GM12878 (cell line): ENCODE data around the gene SLC19A1. TPM values are rescaled to one million over a fixed set of nuclear protein-coding genes. Genes with fewer than 3 reads are reported as not detected.
"Not testable (repeated sequence)": the region's sequence is repeated elsewhere in the genome, so short reads cannot be mapped to it uniquely, and the experiment has no call there.

Experiments used
- ATAC-seq: fragments of 200-7000 bp; cut with Tn5 transposase; 3 replicates; pipeline ENCODE4 v1.9.1; 2020; ENCODE audit warnings: mild to moderate bottlenecking, moderate library complexity
- BruUV-seq: library from RNA; stranded (reverse); fragments of 400-500 nt; replicated peaks from 2 replicates; lab custom pipeline; 2021; lab: Mats Ljungman, UMichigan
- CTCF ChIA-PET: fragments of 300-600 bp; sonication (Branson Sonifier 250); formaldehyde crosslinking; extraction: SDS; loops from one replicate; lab custom pipeline; 2021; ENCODE audit warnings: inconsistent platforms; lab: Yijun Ruan, JAX
- POLR2A ChIA-PET: fragments of 350-600 bp; formaldehyde crosslinking; extraction: SDS; loops from one replicate; lab custom pipeline; 2021; ENCODE audit warnings: inconsistent platforms; lab: Charles Lee
- RAD21 ChIA-PET: fragments of 300-600 bp; sonication (Branson Sonifier 250); formaldehyde crosslinking; loops from one replicate; lab custom pipeline; 2023; ENCODE audit warnings: antibody characterized with exemption; ENCODE audit not compliant: unreplicated experiment; lab: Charles Lee
- SMC1A ChIA-PET: fragments of 300-600 bp; sonication (Branson Sonifier 250); formaldehyde crosslinking; loops from one replicate; lab custom pipeline; 2023; ENCODE audit not compliant: unreplicated experiment, uncharacterized antibody; lab: Charles Lee
- DNase-seq: peaks from one replicate; pipeline ENCODE4 v3.0.0-alpha.2; 2011; ENCODE audit warnings: low read depth, low spot score
- FAIRE-seq: peaks from 3 replicates; lab custom pipeline; 2011; peaks lifted over from hg19 to GRCh38; lab: Jason Lieb, UNC
- H2AFZ ChIP-seq: 2 replicates; pipeline ENCODE4 v1.6.0; 2011; ENCODE audit warnings: low read depth, low read length, control low read depth; ENCODE audit not compliant: control insufficient read depth
- H3K27ac ChIP-seq: 2 replicates; pipeline ENCODE4 v1.5.1; 2011; ENCODE audit warnings: control low read depth; ENCODE audit not compliant: control insufficient read depth, insufficient read depth
- H3K27me3 ChIP-seq, 2 experiments: replicated peaks in 1 of 2; 2 replicates each; pipeline versions ENCODE4 v1.6.0 to v1.6.1; 2011; ENCODE audit warnings: low read length in 1 of 2; ENCODE audit not compliant: control insufficient read depth in 2 of 2, insufficient read depth in 2 of 2
- H3K36me3 ChIP-seq, 2 experiments: 2 replicates each; pipeline ENCODE4 v1.5.1; 2011; ENCODE audit warnings: low read length in 1 of 2; ENCODE audit not compliant: control insufficient read depth in 2 of 2, insufficient read depth in 2 of 2
- H3K4me1 ChIP-seq: 2 replicates; pipeline ENCODE4 v1.6.1; 2011; ENCODE audit warnings: mild to moderate bottlenecking, low read length, moderate library complexity, mixed read lengths; ENCODE audit not compliant: control insufficient read depth, insufficient read depth
- H3K4me2 ChIP-seq: 2 replicates; pipeline ENCODE4 v1.6.0; 2011; ENCODE audit warnings: control low read depth; ENCODE audit not compliant: control insufficient read depth, insufficient read depth
- H3K4me3 ChIP-seq: fragments of 200-600 bp; sonication (generic); 2 replicates; pipeline ENCODE4 v1.5.1; 2016
- H3K79me2 ChIP-seq: 2 replicates; pipeline ENCODE4 v1.6.0; 2011; ENCODE audit warnings: low read length; ENCODE audit not compliant: control insufficient read depth, insufficient read depth
- H3K9ac ChIP-seq: 2 replicates; pipeline ENCODE4 v1.8.0; 2011; ENCODE audit warnings: low read length, control low read depth, mixed read lengths; ENCODE audit not compliant: control insufficient read depth, insufficient read depth
- H3K9me3 ChIP-seq: replicated peaks from 3 replicates; pipeline ENCODE4 v1.5.1; 2011; ENCODE audit warnings: mild to moderate bottlenecking, low read length; ENCODE audit not compliant: control insufficient read depth, insufficient read depth
- H4K20me1 ChIP-seq: 2 replicates; pipeline ENCODE4 v1.6.0; 2011; ENCODE audit not compliant: control insufficient read depth, insufficient read depth
- LARP7 ChIP-seq: fragments of 450-650 bp; IDR thresholded peaks from 2 replicates; pipeline ENCODE4 v1.6.1; 2017; ENCODE audit warnings: mild to moderate bottlenecking
- NR2C1 ChIP-seq: fragments of 450-650 bp; IDR thresholded peaks from 2 replicates; pipeline ENCODE4 v1.6.1; 2017; ENCODE audit warnings: antibody characterized with exemption, mild to moderate bottlenecking, moderate library complexity
- RB1 ChIP-seq: fragments of 450-650 bp; formaldehyde crosslinking; IDR thresholded peaks from 2 replicates; pipeline ENCODE4 v1.6.1; 2017; ENCODE audit warnings: mild to moderate bottlenecking, borderline replicate concordance
- SMARCA5 ChIP-seq: fragments of 450-650 bp; IDR thresholded peaks from 2 replicates; pipeline ENCODE4 v1.6.1; 2017; ENCODE audit warnings: mild to moderate bottlenecking
- TCF3 ChIP-seq: IDR thresholded peaks from 2 replicates; pipeline ENCODE4 v1.6.1; 2012; ENCODE audit warnings: low read depth, mild to moderate bottlenecking, low read length, borderline replicate concordance; ENCODE audit not compliant: insufficient read depth
- WGBS: methylation state at CpG from one replicate; pipeline ENCODE4 v1.1.6; 2016; ENCODE audit warnings: low lambda C conversion rate; ENCODE audit not compliant: insufficient replicate concordance, insufficient coverage; ENCODE audit errors: missing lambda C conversion rate; 5-methylcytosine and 5-hydroxymethylcytosine counted together
- in situ Hi-C: fragments of 300-500 bp; cut with MboI; formaldehyde crosslinking; loops from 9 replicates; pipeline ENCODE4 v1.14.3; 2018; ENCODE audit warnings: mixed read lengths
- intact Hi-C: fragments of 100-400 bp; cut with micrococcal nuclease; formaldehyde crosslinking; loops from one replicate; pipeline ENCODE4 v1.14.2; 2022; ENCODE audit not compliant: unreplicated experiment
- polyA plus RNA-seq, 11 experiments: library from polyadenylated mRNA; depleted of rRNA in 4 of 11; unstranded in 6 of 11; stranded (reverse) in 5 of 11; fragments of >200 nt; fragmentation: Nextera tagmentation in 4 of 11; fragmentation: Illumina TruSeq in 1 of 11; extraction: Ambion mirVana in 4 of 11; extraction: Trizol in 1 of 11; gene quantifications; 1 replicate in 1 of 11; 2 replicates in 10 of 11; pipeline versions ENCODE4 v1.2.1 to v1.2.3, GENCODE V29; 2011 to 2016; ENCODE audit warnings: inconsistent platforms in 2 of 11, missing spikeins in 2 of 11, low read depth in 1 of 11
- total RNA-seq, 4 experiments: library from RNA; depleted of rRNA in 3 of 4; stranded (reverse); fragments of >200 nt in 3 of 4; fragmentation: Illumina TruSeq in 1 of 4; extraction: Trizol in 1 of 4; gene quantifications; 2 replicates each; pipeline versions ENCODE4 v1.2.1 to v1.2.3, GENCODE V29; 2013 to 2021
- TF ChIP-seq, protein P1 (sequence below): IDR thresholded peaks from 2 replicates; pipeline ENCODE4 v1.6.1; 2012; ENCODE audit warnings: mild to moderate bottlenecking, low read depth, low read length
- TF ChIP-seq, protein P2 (sequence below): fragments of 450-650 bp; IDR thresholded peaks from 2 replicates; pipeline ENCODE4 v1.6.1; 2017; ENCODE audit warnings: mild to moderate bottlenecking, moderate library complexity

Gene SLC19A1
- total and polyA plus RNA-seq, 10 of the 15 experiments (the other 5 are each of a cell fraction or from before 2014, with no cell fraction given): 0.42 to 49.7 (median 12.2) TPM

DNA sequence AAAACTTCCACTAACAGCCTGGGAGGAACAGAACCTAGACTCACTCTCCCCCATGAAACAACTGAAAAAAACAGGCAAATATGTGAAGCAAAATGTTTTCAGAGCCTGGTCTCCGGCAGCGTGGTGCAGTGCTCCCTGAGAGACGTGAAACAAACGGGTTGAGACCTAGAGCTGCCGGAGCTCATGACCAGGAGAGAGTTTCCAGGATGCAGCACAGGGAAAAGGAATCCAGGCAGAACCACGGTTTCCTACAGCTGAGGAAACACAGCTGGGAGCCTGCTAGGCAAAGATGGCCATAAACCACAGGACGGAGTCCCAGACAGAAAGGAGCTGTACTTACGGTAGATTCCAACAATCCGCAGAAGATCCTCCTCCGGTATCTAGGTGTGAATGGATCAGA is 20.2 kb upstream of the SLC19A1 start (continued):
- TF ChIP-seq, protein P1, sequence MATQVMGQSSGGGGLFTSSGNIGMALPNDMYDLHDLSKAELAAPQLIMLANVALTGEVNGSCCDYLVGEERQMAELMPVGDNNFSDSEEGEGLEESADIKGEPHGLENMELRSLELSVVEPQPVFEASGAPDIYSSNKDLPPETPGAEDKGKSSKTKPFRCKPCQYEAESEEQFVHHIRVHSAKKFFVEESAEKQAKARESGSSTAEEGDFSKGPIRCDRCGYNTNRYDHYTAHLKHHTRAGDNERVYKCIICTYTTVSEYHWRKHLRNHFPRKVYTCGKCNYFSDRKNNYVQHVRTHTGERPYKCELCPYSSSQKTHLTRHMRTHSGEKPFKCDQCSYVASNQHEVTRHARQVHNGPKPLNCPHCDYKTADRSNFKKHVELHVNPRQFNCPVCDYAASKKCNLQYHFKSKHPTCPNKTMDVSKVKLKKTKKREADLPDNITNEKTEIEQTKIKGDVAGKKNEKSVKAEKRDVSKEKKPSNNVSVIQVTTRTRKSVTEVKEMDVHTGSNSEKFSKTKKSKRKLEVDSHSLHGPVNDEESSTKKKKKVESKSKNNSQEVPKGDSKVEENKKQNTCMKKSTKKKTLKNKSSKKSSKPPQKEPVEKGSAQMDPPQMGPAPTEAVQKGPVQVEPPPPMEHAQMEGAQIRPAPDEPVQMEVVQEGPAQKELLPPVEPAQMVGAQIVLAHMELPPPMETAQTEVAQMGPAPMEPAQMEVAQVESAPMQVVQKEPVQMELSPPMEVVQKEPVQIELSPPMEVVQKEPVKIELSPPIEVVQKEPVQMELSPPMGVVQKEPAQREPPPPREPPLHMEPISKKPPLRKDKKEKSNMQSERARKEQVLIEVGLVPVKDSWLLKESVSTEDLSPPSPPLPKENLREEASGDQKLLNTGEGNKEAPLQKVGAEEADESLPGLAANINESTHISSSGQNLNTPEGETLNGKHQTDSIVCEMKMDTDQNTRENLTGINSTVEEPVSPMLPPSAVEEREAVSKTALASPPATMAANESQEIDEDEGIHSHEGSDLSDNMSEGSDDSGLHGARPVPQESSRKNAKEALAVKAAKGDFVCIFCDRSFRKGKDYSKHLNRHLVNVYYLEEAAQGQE: no peak
- TF ChIP-seq NR2C1 (no peak), RB1 (no peak), SMARCA5 (no peak), TCF3 (no peak), LARP7 (no peak)
- TF ChIP-seq, protein P2, sequence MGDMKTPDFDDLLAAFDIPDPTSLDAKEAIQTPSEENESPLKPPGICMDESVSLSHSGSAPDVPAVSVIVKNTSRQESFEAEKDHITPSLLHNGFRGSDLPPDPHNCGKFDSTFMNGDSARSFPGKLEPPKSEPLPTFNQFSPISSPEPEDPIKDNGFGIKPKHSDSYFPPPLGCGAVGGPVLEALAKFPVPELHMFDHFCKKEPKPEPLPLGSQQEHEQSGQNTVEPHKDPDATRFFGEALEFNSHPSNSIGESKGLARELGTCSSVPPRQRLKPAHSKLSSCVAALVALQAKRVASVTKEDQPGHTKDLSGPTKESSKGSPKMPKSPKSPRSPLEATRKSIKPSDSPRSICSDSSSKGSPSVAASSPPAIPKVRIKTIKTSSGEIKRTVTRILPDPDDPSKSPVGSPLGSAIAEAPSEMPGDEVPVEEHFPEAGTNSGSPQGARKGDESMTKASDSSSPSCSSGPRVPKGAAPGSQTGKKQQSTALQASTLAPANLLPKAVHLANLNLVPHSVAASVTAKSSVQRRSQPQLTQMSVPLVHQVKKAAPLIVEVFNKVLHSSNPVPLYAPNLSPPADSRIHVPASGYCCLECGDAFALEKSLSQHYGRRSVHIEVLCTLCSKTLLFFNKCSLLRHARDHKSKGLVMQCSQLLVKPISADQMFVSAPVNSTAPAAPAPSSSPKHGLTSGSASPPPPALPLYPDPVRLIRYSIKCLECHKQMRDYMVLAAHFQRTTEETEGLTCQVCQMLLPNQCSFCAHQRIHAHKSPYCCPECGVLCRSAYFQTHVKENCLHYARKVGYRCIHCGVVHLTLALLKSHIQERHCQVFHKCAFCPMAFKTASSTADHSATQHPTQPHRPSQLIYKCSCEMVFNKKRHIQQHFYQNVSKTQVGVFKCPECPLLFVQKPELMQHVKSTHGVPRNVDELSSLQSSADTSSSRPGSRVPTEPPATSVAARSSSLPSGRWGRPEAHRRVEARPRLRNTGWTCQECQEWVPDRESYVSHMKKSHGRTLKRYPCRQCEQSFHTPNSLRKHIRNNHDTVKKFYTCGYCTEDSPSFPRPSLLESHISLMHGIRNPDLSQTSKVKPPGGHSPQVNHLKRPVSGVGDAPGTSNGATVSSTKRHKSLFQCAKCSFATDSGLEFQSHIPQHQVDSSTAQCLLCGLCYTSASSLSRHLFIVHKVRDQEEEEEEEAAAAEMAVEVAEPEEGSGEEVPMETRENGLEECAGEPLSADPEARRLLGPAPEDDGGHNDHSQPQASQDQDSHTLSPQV: no peak

DNA sequence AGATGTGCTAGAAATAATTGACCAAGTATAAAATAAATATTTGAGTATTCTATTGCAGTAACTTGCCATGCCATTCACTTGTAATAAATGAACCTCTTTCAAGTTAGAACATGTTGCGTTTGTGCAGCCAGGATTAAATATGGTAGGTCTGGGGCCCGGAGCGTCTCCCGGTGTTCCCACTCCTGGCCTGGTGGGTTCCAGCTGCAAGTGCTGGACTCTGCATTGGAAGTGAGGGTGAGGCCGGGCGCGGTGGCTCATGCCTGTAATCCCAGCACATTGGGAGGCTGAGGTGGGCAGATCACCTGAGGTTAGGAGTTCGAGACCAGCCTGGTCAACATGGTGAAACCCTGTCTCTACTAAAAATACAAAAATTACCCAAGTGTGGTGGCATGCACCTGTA is 19.0 kb upstream of the SLC19A1 start:
- H3K27me3 ChIP-seq, H3K79me2 ChIP-seq, RAD21 ChIA-PET, ATAC-seq, H3K9ac ChIP-seq, intact Hi-C loops, in situ Hi-C loops, H2AFZ ChIP-seq, DNase-seq, H3K4me3 ChIP-seq, H3K9me3 ChIP-seq, H3K4me1 ChIP-seq, H3K4me2 ChIP-seq, POLR2A ChIA-PET, BruUV-seq, H3K36me3 ChIP-seq, H4K20me1 ChIP-seq, H3K27ac ChIP-seq, FAIRE-seq, CTCF ChIA-PET: not testable (repeated sequence)
- SMC1A ChIA-PET: interaction anchor here (1.2 kb wide), 1 partner anchor 272 kb away, joined by 3 read pairs; no protein-coding TSS in a partner anchor
- WGBS: 71% methylated on average over 8 of the region's 8 CpGs
